HG03066 (cell line): ENCODE data around the gene ZDHHC8.

ENCODE experiments used
- ATAC-seq: cut with Tn5 transposase; IDR thresholded peaks from one replicate; pipeline ENCODE4 v1.9.1; 2021; ENCODE audit warnings: low read depth; ENCODE audit not compliant: unreplicated experiment

ZDHHC8 gene

DNA sequence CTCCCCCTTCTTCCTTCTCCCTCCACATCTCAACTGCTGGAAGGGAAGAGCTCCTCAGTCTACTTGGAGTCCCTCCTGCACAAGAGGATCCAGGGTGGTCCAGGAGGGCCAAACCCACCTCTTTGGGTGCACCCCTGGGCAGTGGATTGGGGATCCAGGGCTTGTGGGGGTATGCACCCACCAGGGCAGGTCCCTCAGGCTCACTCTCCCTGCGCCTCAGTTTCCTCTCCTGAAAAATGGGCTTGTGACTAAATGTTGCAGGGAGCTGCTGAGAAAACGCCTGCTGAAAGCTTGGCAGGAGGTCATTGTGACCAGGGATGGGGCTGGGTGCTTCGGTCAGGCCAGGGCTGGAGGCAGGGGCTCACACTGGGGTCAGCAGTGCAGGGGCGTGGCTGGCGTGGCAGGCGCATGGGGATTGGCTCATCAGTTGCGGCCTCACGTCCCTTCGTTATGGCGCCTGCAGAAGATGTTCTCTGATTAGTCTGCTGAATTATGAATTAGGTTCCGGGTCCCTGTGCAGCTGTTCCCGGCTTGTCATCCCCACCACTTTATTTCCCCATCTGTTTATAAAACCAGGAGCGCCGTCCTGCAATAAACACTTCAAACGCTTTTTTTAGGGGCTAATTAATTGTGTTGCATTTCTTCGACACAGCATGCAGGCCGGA lies 44.9 kb downstream of the ZDHHC8 start:
- ATAC-seq: no peak

- ATAC-seq: no peak
Observed at GRCh38 chr22:20177217-20177911, 45.8 kb downstream of the ZDHHC8 start.

DNA sequence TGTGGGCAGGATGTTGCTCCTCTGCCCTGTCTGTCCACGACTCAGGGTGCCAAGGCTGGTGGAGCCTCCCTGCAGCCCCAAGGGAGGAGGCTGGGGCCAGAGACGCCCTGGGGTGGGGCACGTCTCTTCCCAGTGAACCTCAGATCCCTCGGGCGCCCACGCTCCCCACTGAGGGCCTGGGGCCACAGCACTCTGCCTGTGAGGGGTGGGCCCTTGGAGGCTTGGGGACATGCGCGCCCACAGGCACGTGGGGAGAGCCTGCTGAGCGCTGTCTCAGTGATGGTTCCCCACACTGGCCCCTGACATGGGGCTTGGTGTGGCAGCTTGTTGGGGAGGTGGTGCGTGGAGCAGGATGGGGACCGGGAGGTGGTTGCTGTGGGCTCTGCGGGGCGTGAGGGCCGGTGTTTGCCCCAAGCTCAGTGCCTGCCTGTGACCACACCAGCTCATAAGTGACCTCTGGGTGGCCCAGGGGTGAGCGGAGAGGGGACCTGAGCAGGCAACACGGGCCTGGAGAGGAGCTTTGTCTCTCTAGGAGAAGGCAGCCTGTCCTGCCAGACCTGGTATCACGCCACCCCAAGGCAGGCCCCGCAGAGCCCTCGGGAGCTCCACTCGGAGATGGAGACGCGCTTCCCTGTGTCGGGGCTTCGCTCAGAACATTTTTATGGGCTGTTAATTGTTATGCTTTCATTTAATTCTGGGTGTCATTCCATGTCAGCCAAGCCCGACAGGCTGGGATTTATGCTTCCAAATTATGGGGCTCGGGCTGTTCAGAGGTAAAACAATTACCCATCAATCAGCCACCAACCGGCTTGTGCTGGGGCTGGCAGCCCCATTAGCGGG lies 46.7 kb downstream of the ZDHHC8 start:
- ATAC-seq: no peak

DNA sequence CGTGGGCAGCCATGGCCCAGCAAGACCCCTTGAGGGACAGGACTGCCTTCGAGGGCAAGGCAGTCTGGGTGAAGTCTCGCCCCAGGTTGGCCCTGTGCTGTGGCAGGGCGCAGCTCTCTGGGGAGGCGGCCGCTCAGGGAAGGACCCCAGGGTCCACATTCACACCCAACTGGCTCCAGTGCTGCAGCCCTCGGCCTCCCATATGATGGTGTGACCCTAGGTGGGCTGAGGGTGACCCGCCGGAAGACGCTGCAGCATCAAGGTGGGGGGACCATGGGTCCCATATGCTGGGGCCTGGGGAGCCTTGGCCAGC lies 47.3 kb downstream of the ZDHHC8 start:
- ATAC-seq: no peak

DNA sequence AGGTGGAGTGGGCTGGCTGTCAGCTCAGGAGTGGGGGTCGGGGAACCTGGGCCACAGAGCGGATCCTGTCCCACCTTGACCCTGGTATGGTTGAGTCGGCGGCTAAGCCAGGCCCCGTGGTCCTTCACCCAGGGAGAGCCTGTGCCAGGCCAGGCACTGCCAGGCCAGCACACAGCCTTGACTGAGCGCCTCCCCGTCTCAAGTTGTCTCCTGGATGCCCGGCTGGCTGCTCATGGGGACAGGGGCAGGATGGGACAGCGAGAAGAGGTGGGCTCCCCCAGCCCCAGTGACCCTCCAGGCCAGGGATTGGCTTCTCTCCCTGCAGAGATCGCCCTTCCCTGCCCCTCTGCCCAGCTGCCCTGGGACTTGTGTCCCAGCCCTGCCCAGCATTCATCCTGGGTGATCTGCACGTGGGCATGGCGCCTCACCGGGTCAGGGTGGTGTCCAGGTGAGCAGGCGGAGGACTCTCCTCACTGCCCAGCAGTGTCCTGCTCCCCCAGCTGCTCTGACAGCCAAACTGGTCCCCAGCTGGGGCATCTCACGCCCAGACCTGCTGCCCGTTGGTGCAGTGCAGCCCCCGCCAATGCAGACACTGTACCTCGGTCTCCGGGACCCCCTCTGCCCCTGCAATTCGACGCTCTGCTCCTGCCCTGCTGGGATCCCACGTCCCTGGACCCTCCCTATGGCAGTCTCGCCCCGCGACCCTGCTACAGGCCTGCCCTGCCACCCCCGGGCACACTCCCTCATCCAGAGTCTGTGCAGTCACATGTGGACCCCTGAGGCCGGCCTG lies 48.0 kb downstream of the ZDHHC8 start:
- no peak for ATAC-seq

GRCh38 chr22:20180245-20180630 lies 48.6 kb downstream of the ZDHHC8 start:
- no peak for ATAC-seq

- ATAC-seq: no peak
Observed at GRCh38 chr22:20180640-20181039, 49.0 kb downstream of the ZDHHC8 start.

GRCh38 chr22:20181194-20181883 lies 49.7 kb downstream of the ZDHHC8 start:
- ATAC-seq: no peak

GRCh38 chr22:20181884-20182236 lies 50.3 kb downstream of the ZDHHC8 start:
- ATAC-seq: no peak

DNA sequence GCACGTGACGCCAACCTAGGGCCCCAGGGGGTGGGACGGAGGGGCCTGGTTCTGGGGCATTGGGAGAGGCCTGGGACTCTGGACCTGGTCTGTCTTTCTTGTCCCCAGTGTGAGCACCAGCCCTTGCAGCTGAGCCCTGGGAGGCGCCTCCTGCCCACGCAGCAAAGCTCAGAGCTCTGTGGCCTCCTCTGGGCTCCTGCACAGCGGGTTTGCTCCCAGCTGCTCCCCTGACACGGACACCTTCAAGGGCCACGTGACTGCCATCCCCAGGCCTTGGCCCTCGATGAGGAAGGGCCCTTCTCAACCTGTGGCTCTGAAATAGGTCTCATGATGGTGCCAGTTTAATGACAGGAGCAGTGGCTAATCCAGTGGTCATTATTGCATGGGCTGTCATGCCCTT lies 50.8 kb downstream of the ZDHHC8 start:
- no peak for ATAC-seq

- no peak for ATAC-seq
Observed at GRCh38 chr22:20183101-20183500, 51.5 kb downstream of the ZDHHC8 start.

GRCh38 chr22:20183823-20184222 lies 52.2 kb downstream of the ZDHHC8 start:
- no peak for ATAC-seq

DNA sequence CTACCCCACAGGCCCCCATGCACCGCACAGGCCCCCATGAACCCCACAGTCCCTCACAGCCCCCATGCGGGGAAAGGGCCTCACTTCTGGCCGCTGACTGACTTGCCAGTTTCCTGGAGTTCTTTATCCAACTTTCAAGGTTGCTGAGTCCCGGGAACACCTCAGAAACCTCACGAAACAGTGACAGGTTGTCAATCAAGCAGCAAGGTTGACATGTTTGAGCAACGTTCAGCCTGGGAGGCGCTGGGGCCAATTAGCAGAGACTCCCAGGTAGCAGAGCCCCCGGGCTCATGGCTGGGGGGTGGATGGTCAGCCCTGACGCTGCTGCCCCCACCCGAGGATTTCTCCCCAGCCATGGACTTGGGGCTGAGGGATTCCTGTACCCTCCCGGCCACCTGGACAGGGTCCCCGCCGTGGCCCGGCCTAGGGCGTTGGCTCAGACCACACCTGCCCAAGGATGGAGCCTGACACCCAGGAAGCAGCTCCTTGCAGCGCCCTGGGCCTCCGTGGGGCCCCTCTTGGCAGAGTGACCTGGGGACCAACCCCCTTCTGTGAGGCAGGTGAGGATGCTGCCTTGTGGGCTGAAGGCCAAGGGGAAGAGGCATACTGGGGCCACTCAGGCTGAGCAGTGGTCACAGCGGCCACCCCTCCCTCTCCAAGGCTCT lies 53.0 kb downstream of the ZDHHC8 start:
- ATAC-seq: no peak

DNA sequence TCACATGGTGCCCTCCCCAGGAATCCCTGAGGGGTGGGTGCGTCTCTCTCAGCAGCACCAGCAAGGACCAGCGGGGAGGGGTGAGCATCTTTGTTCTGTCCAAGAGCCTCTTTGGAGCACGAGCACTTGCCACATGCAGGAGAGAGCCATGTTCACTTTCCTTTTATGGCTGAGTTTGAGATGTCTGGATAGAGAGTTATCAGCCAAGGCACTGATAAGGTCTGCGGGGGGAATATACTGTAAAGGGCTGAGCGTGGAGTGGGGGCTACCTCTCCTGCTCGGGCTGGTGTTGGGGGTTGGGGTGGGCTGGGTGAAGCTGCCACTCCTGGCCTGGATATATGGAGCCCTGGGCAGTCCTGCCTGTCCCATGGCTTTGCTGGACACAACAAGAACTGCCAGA lies 54.1 kb downstream of the ZDHHC8 start:
- ATAC-seq: no peak

- no peak for ATAC-seq
Observed at GRCh38 chr22:20186183-20186870, 54.7 kb downstream of the ZDHHC8 start.

- no peak for ATAC-seq
Observed at GRCh38 chr22:20186871-20187546, 55.4 kb downstream of the ZDHHC8 start.

DNA sequence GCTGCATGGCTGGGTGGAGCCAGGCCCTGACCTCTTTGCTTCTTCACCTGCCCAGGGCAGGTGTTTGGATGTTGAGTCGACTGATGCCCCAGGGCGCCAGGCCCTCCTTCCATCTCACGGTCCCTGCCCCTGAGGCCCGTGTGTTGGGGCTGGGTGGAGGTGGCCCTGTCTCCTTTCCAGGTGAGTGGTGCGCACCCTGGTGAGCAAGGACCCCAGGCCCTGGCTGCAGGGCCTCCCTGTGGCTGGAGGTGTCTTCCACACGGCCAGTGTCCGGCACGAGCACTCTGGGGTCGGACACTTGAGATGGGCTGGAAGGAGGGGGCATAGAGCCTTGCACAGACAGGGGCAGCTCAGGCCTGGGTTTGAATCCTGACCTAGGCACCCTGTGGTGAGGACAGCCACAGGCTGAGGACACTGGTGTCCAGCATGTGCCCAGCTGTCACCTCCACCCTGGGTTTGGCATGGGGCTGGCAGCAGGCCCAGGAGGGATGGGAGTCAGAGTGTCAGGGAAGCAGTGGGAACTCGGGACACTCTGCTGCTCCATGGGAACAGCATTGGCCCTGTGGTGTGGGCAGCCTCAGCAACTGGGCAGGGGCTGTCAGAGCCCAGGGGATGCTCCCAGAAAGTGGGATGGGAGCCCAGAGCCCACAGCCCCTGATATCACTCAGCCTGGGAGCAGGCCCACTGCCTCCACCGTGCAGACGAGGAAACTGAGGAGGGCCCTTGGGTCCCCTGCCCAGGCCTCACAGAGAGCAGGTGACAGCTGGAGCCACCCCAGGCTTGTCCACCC lies 56.4 kb downstream of the ZDHHC8 start:
- ATAC-seq: no peak

DNA sequence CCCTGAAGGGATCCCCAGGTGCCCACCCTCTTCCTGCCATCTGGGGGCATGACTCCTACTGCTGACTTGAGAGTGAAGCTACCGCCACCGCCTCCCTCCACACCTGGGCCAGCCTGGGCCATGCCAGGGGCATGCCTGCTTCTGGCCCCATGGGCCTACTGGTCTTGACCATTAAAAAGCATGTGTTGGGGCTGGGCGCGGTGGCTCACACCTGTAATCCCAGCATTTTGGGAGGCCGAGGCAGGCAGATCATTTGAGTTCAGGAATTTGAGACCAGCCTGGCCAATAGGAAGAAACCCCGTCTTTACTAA lies 56.9 kb downstream of the ZDHHC8 start:
- ATAC-seq: no peak
